Gastrocnemius medialis (tissue), 4 donors: ENCODE results near the gene SRGAP1. TPM values are rescaled to one million over a fixed set of nuclear protein-coding genes. Genes with fewer than 3 reads are reported as not detected.
A peak's percentile ranks its signal among the peaks of the same experiment; 100 is the strongest.

ENCODE experiments used
- ATAC-seq, 2 donors: fragments of 150-250 bp; one replicate each; pipeline ENCODE4 v1.9.1; 2016
- DNase-seq, 2 donors: peaks; one replicate each; pipeline ENCODE4 v3.0.0-alpha.2; 2019
- H3K27ac ChIP-seq, 4 donors: fragments of 200-600 bp; sonication (generic); 1 replicate in 1 of 4; 2 replicates in 3 of 4; pipeline ENCODE4 v1.5.1; 2016 to 2018; ENCODE audit warnings: mild to moderate bottlenecking in 2 of 4, moderate library complexity in 1 of 4
- H3K27me3 ChIP-seq, 3 donors: fragments of 200-600 bp; sonication (generic) in 2 of 3; 1 replicate in 1 of 3; 2 replicates in 2 of 3; pipeline versions ENCODE4 v1.5.1 to v1.6.0; 2016 to 2019; ENCODE audit warnings: mild to moderate bottlenecking in 1 of 3, moderate library complexity in 1 of 3
- H3K36me3 ChIP-seq, 2 donors: fragments of 200-600 bp; sonication (generic) in 1 of 2; one replicate each; pipeline ENCODE4 v1.5.1; 2017 to 2018
- H3K4me1 ChIP-seq, 2 donors: fragments of 200-600 bp; sonication (generic) in 1 of 2; one replicate each; pipeline ENCODE4 v1.5.1; 2016 to 2017; ENCODE audit warnings: mild to moderate bottlenecking in 2 of 2
- H3K4me3 ChIP-seq, 4 donors: fragments of 200-600 bp; sonication (generic) in 3 of 4; 1 replicate in 1 of 4; 2 replicates in 3 of 4; pipeline ENCODE4 v1.5.1; 2016 to 2019; ENCODE audit warnings: mild to moderate bottlenecking in 2 of 4
- H3K9me3 ChIP-seq, 3 donors: fragments of 200-600 bp; sonication (generic) in 2 of 3; 1 replicate in 1 of 3; 2 replicates in 2 of 3; pipeline ENCODE4 v1.5.1; 2016 to 2019
- CTCF ChIP-seq, 5 experiments: fragments of 450-650 bp in 3 of 5; fragments of 200-600 bp in 2 of 5; sonication (generic) in 2 of 5; IDR thresholded peaks in 4 of 5; conservative IDR thresholded peaks in 1 of 5; 1 replicate in 4 of 5; 2 replicates in 1 of 5; pipeline ENCODE4 v1.5.1; 2016 to 2019; ENCODE audit warnings: antibody characterized with exemption in 5 of 5, mild to moderate bottlenecking in 3 of 5, moderate library complexity in 3 of 5
- POLR2A ChIP-seq, 2 donors: fragments of 450-650 bp; IDR thresholded peaks; one replicate each; pipeline ENCODE4 v1.6.1; 2017; ENCODE audit warnings: antibody characterized with exemption in 2 of 2, mild to moderate bottlenecking in 2 of 2, moderate library complexity in 2 of 2
- in situ Hi-C, 4 donors: fragments of 200-750 bp; cut with MboI; loops; one replicate each; pipeline versions ENCODE4 v1.15.0 to v1.8.0; 2017; ENCODE audit warnings: low sequenced_read_pairs in 4 of 4
- intact Hi-C: fragments of 100-400 bp; cut with DNase I; formaldehyde crosslinking; loops from one replicate; pipeline ENCODE4 v1.15.1; 2023; ENCODE audit warnings: low total_unique reads
- total RNA-seq, 4 donors: library from RNA; depleted of rRNA; stranded (reverse); fragments of >200 nt; gene quantifications; one replicate each; pipeline versions ENCODE4 v1.1.0 to v1.2.3, GENCODE V29; 2016

The SRGAP1 gene
- total RNA-seq, 4 donors from 2014 or later = 0.36 to 0.85 (median 0.66) TPM

- Histone ChIP-seq H3K27me3 (peaks cover 0 to 17% (median 10%) of the 10 kb centered on the region in 3 donors), H3K36me3 (no peaks in the 10 kb centered on the region), H3K27ac (no peak overlapping the region), H3K9me3 (no peaks in the 10 kb centered on the region), H3K4me3 (no peak overlapping the region), H3K4me1 (peaks cover 0 to 4% of the 10 kb centered on the region in 2 donors)
- no peak for TF ChIP-seq POLR2A (IDR thresholded peaks at IDR 0.05)
- TF ChIP-seq CTCF (IDR thresholded peaks at IDR 0.05 in 4 of 5, conservative IDR thresholded peaks at IDR 0.05 in 1 of 5) = no peak
- ATAC-seq (no peak), DNase-seq (no peak)
- intact Hi-C loops (no loop called here), in situ Hi-C loops (loop anchor here in 1 of 4 donors (25.0 kb wide), 1 partner anchor 711 kb away; no protein-coding TSS in a partner anchor)
Measured at GRCh38 chr12:63823040-63823439, 21.5 kb upstream of the SRGAP1 start.

GRCh38 chr12:63826006-63826585 is 18.4 kb upstream of the SRGAP1 start:
- Histone ChIP-seq H3K27me3 (peaks cover 0 to 9% (median 4%) of the 10 kb centered on the region in 3 donors), H3K36me3 (no peaks in the 10 kb centered on the region), H3K27ac (no peak overlapping the region), H3K4me3 (no peak overlapping the region), H3K9me3 (no peaks in the 10 kb centered on the region), H3K4me1 (peaks cover 0 to 4% of the 10 kb centered on the region in 2 donors)
- in situ Hi-C loops = loop anchor here in 1 of 4 donors (25.0 kb wide), 1 partner anchor 561 kb away; the partner anchor contains the start of gene C12orf56
- intact Hi-C loops = no loop called here
- peak in 1 of 2 donors; percentile 66 for ATAC-seq
- no peak for DNase-seq
- no peak for TF ChIP-seq POLR2A (IDR thresholded peaks at IDR 0.05)
- peak; percentile 39 to 61 (median 50) for TF ChIP-seq CTCF (IDR thresholded peaks at IDR 0.05 in 4 of 5, conservative IDR thresholded peaks at IDR 0.05 in 1 of 5)

GRCh38 chr12:63828867-63829266 is 15.6 kb upstream of the SRGAP1 start:
- Histone ChIP-seq H3K9me3 (no peaks in the 10 kb centered on the region), H3K36me3 (no peaks in the 10 kb centered on the region), H3K4me3 (no peak overlapping the region), H3K27ac (no peak overlapping the region), H3K4me1 (no peaks in the 10 kb centered on the region), H3K27me3 (no peaks in the 10 kb centered on the region)
- in situ Hi-C loops (loop anchor here in 1 of 4 donors (25.0 kb wide), 1 partner anchor 558 kb away; the partner anchor contains the start of gene C12orf56), intact Hi-C loops (no loop called here)
- TF ChIP-seq POLR2A (IDR thresholded peaks at IDR 0.05) (no peak), CTCF (IDR thresholded peaks at IDR 0.05 in 4 of 5, conservative IDR thresholded peaks at IDR 0.05 in 1 of 5) (no peak)
- no peak for DNase-seq
- no peak for ATAC-seq

GRCh38 chr12:63836046-63836445 is 8.5 kb upstream of the SRGAP1 start:
- no peak for TF ChIP-seq CTCF (IDR thresholded peaks at IDR 0.05 in 4 of 5, conservative IDR thresholded peaks at IDR 0.05 in 1 of 5)
- no peak for TF ChIP-seq POLR2A (IDR thresholded peaks at IDR 0.05)
- Histone ChIP-seq H3K4me1 (no peaks in the 10 kb centered on the region), H3K36me3 (no peaks in the 10 kb centered on the region), H3K9me3 (no peaks in the 10 kb centered on the region), H3K4me3 (no peak overlapping the region), H3K27ac (no peak overlapping the region), H3K27me3 (no peaks in the 10 kb centered on the region)
- intact Hi-C loops = no loop called here
- no peak for DNase-seq
- no peak for ATAC-seq
- in situ Hi-C loops = loop anchor here in 2 of 4 donors (5.0 to 25.0 kb wide), 2 partner anchors 421 to 551 kb away; partner anchors contain the start of gene C12orf56 (in 1 of the 2)
